Erythroblast (primary cell): ENCODE measurements around the gene CHD2.

ENCODE experiments used
- GATA1 ChIP-seq: IDR thresholded peaks from 2 replicates; pipeline ENCODE4 v1.6.1; 2011; ENCODE audit warnings: low read depth, mild to moderate bottlenecking, control low read depth, low read length, moderate library complexity
- POLR2A ChIP-seq: IDR thresholded peaks from 2 replicates; pipeline ENCODE4 v1.6.1; 2011; ENCODE audit warnings: mild to moderate bottlenecking, low read length

DNA sequence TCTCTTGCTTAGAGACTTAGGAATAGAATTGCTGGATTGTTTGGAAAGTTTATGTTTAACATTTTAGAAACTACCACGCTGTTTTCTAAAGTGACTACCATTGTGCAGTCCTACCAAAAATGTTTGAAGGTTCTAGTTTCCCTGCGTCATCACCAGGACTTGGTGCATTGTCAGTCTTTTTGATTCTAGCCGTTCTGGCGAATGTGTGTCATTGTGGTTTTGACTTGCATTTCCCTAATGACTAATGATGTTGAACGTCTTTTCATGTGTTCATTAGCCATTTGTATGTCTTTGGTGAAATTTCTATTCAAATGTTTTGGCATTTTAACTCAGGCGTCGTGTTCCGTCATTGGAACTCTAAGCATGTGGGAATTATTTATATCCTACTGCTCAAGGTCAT, 58.0 kb downstream of the CHD2 start:
- TF ChIP-seq POLR2A = no peak
- TF ChIP-seq GATA1 = no peak
